A549 (cell line): ENCODE data around the gene AJUBA. TPM values are rescaled to one million over a fixed set of nuclear protein-coding genes. Genes with fewer than 3 reads are reported as not detected.
A peak's percentile ranks its signal among the peaks of the same experiment; 100 is the strongest.

Experiments used
- ATAC-seq, 2 experiments: fragments of 200-7000 bp in 1 of 2; fragments of >200 bp in 1 of 2; cut with Nextera tagmentation in 1 of 2; cut with Tn5 transposase in 1 of 2; 3 replicates each; pipeline versions ENCODE4 v1.8.0 to v1.9.1; 2018 to 2020; ENCODE audit warnings: mild to moderate bottlenecking in 1 of 2, moderate library complexity in 1 of 2
- CTCF ChIA-PET: fragments of 300-600 bp; sonication (Branson Sonifier 250); formaldehyde crosslinking; extraction: SDS; loops from one replicate; lab custom pipeline; 2021; ENCODE audit warnings: antibody characterized with exemption, inconsistent platforms; lab: Yijun Ruan, JAX
- POLR2A ChIA-PET: fragments of 350-600 bp; formaldehyde crosslinking; extraction: SDS; loops from one replicate; lab custom pipeline; 2021; ENCODE audit warnings: antibody characterized with exemption, inconsistent platforms; lab: Yijun Ruan, JAX
- DNase-seq, 2 experiments: peaks; one replicate each; pipeline versions ENCODE4 v3.0.0 to v3.0.0-alpha.2; 2011 to 2016; ENCODE audit warnings: low read depth in 1 of 2, low spot score in 1 of 2
- FAIRE-seq: peaks from 2 replicates; lab custom pipeline; 2011; peaks lifted over from hg19 to GRCh38; lab: Jason Lieb, UNC
- H3K27ac ChIP-seq, 2 experiments: fragments of >200 bp; sonication (Bioruptor Twin); formaldehyde crosslinking; 3 replicates each; pipeline ENCODE4 v1.5.1; 2016 to 2017
- H3K4me1 ChIP-seq: fragments of >200 bp; sonication (Bioruptor Twin); formaldehyde crosslinking; 3 replicates; pipeline ENCODE4 v1.6.1; 2016
- H3K4me2 ChIP-seq: fragments of >200 bp; sonication (Bioruptor Twin); formaldehyde crosslinking; 3 replicates; pipeline ENCODE4 v1.6.1; 2016
- H3K4me3 ChIP-seq: fragments of >200 bp; sonication (Bioruptor Twin); formaldehyde crosslinking; 3 replicates; pipeline ENCODE4 v1.5.1; 2016
- H3K9me3 ChIP-seq: fragments of >200 bp; sonication (Bioruptor Twin); formaldehyde crosslinking; 3 replicates; pipeline ENCODE4 v1.6.1; 2016
- CEBPB ChIP-seq, 2 experiments: fragments of >200 bp in 1 of 2; sonication (Bioruptor Twin) in 1 of 2; formaldehyde crosslinking in 1 of 2; IDR thresholded peaks; 2 replicates each; pipeline ENCODE4 v1.6.1; 2012 to 2016
- CHD4 ChIP-seq: fragments of 200-600 bp; sonication (generic); IDR thresholded peaks from 2 replicates; pipeline ENCODE4 v1.6.1; 2016; ENCODE audit warnings: antibody characterized with exemption, mild to moderate bottlenecking, borderline replicate concordance
- E2F6 ChIP-seq: IDR thresholded peaks from 2 replicates; pipeline ENCODE4 v1.6.1; 2012; ENCODE audit warnings: low read depth, borderline replicate concordance
- EHF ChIP-seq: fragments of 250-450 bp; sonication (Bioruptor Pico); IDR thresholded peaks from 2 replicates; pipeline ENCODE4 v1.5.0; 2020; ENCODE audit warnings: mild to moderate bottlenecking
- ELK1 ChIP-seq: fragments of 150-350 bp; IDR thresholded peaks from 2 replicates; pipeline ENCODE4 v1.6.1; 2014; ENCODE audit warnings: low read depth, mild to moderate bottlenecking, low read length
- FOSL2 ChIP-seq, 2 experiments: fragments of 450-650 bp in 1 of 2; fragments of >200 bp in 1 of 2; sonication (Bioruptor Twin) in 1 of 2; formaldehyde crosslinking; IDR thresholded peaks; 2 replicates each; pipeline versions ENCODE4 v1.5.0 to v1.6.1; 2016 to 2020; ENCODE audit warnings: mild to moderate bottlenecking in 1 of 2, moderate library complexity in 1 of 2
- HOXA7 ChIP-seq: fragments of 250-450 bp; sonication (Bioruptor Pico); IDR thresholded peaks from 2 replicates; pipeline ENCODE4 v1.5.0; 2020; ENCODE audit warnings: mild to moderate bottlenecking, moderate library complexity
- HOXB13 ChIP-seq: fragments of 250-450 bp; sonication (Bioruptor Pico); IDR thresholded peaks from 2 replicates; pipeline ENCODE4 v1.5.0; 2020; ENCODE audit warnings: low read depth, mild to moderate bottlenecking, moderate library complexity
- JUN ChIP-seq, 2 experiments: fragments of >200 bp; sonication (Bioruptor Twin); formaldehyde crosslinking; IDR thresholded peaks; 2 replicates in 1 of 2; 3 replicates in 1 of 2; pipeline ENCODE4 v1.6.1; 2016 to 2017
- MAZ ChIP-seq: fragments of 150-350 bp; IDR thresholded peaks from 2 replicates; pipeline ENCODE4 v1.6.1; 2014; ENCODE audit warnings: antibody characterized with exemption, low read depth, low read length, borderline replicate concordance
- NPAS2 ChIP-seq: fragments of 250-450 bp; sonication (Bioruptor Pico); IDR thresholded peaks from 2 replicates; pipeline ENCODE4 v1.8.0; 2022; ENCODE audit warnings: mild to moderate bottlenecking, moderate library complexity, borderline replicate concordance
- PHF8 ChIP-seq: fragments of 200-600 bp; sonication (generic); IDR thresholded peaks from 2 replicates; pipeline ENCODE4 v1.6.1; 2016; ENCODE audit warnings: low read depth, mild to moderate bottlenecking, antibody characterized with exemption, moderate library complexity, borderline replicate concordance
- POLR2AphosphoS2 ChIP-seq: conservative IDR thresholded peaks from 2 replicates; pipeline ENCODE4 v1.6.1; 2012; ENCODE audit warnings: low read length, improper control_type of control experiment, inconsistent platforms
- RARB ChIP-seq: fragments of 250-450 bp; sonication (Bioruptor Pico); IDR thresholded peaks from 2 replicates; pipeline ENCODE4 v1.8.0; 2021; ENCODE audit warnings: mild to moderate bottlenecking, moderate library complexity
- REST ChIP-seq: fragments of 200-600 bp; sonication (generic); IDR thresholded peaks from 2 replicates; pipeline ENCODE4 v1.6.1; 2016; ENCODE audit warnings: antibody characterized with exemption, mild to moderate bottlenecking, moderate library complexity
- RFX5 ChIP-seq: fragments of 450-650 bp; IDR thresholded peaks from 2 replicates; pipeline ENCODE4 v1.7.1; 2014; ENCODE audit warnings: antibody characterized with exemption, mild to moderate bottlenecking, moderate library complexity
- TFCP2L1 ChIP-seq: fragments of 250-450 bp; sonication (Bioruptor Pico); IDR thresholded peaks from 2 replicates; pipeline ENCODE4 v1.5.0; 2021; ENCODE audit warnings: mild to moderate bottlenecking
- TP53 ChIP-seq: fragments of 250-450 bp; sonication (Bioruptor Pico); IDR thresholded peaks from 2 replicates; pipeline ENCODE4 v1.5.0; 2021; ENCODE audit warnings: mild to moderate bottlenecking, moderate library complexity
- ZSCAN20 ChIP-seq: fragments of 250-450 bp; sonication (Bioruptor Pico); IDR thresholded peaks from 2 replicates; pipeline ENCODE4 v1.8.0; 2022; ENCODE audit warnings: mild to moderate bottlenecking, moderate library complexity
- WGBS: methylation state at CpG from one replicate; pipeline ENCODE4 v1.1.6; 2017; ENCODE audit errors: missing lambda C conversion rate; 5-methylcytosine and 5-hydroxymethylcytosine counted together
- polyA plus RNA-seq, 4 experiments: library from polyadenylated mRNA; depleted of rRNA in 3 of 4; stranded (reverse); fragments of >200 nt; fragmentation: RNase III in 1 of 4; extraction: RNeasy Plus Mini Kit Qiagen cat#74134 plus additional on column Dnase treatment in 1 of 4; gene quantifications; 2 replicates in 3 of 4; 3 replicates in 1 of 4; pipeline ENCODE4 v1.2.3, GENCODE V29; 2011 to 2017

The AJUBA gene
- polyA plus RNA-seq, 2 of the 4 experiments (the other 2 are of a cell fraction), result 53.4 to 98.0 TPM

- no peak for DNase-seq
- ChIA-PET CTCF (interaction anchor here (0.6 to 4.2 kb wide), 9 partner anchors 8 to 171 kb away, joined by 3 to 17 read pairs (median 5); partner anchors contain the start of gene CDH24), POLR2A (interaction anchor here (0.9 to 3.0 kb wide), 3 partner anchors 14 to 18 kb away, joined by 3 to 25 read pairs (median 4); no protein-coding TSS in a partner anchor)
- Histone ChIP-seq H3K27ac (no peak overlapping the region), H3K4me3 (no peak overlapping the region), H3K4me2 (no peak overlapping the region), H3K4me1 (no peaks in the 10 kb centered on the region), H3K9me3 (no peaks in the 10 kb centered on the region)
- no peak for ATAC-seq
- FAIRE-seq, result no peak
- 85% methylated on average over 7 of the region's 7 CpGs for WGBS
- TF ChIP-seq E2F6 (no peak), HOXB13 (CRISPR knock-in tag) (no peak), PHF8 (no peak), JUN (IDR thresholded peaks at IDR 0.05) (no peak), RARB (no peak), RFX5 (no peak), ELK1 (no peak), NPAS2 (CRISPR knock-in tag) (no peak), HOXA7 (CRISPR knock-in tag) (no peak), CHD4 (no peak), MAZ (no peak), POLR2AphosphoS2 (no peak), CEBPB (IDR thresholded peaks at IDR 0.05) (no peak)
- TF ChIP-seq, all 56 proteins: peak for 0
Measured at GRCh38 chr14:23024612-23025075, 42.3 kb upstream of the AJUBA start.

- WGBS, result 96% methylated on average over 2 of the region's 2 CpGs
Measured at GRCh38 chr14:23023795-23024152, 41.4 kb upstream of the AJUBA start.

More at GRCh38 chr14:23023795-23024152, 41.4 kb upstream of the AJUBA start:
- DNase-seq (no peak), ATAC-seq (0 out of 6 replicates have a peak, but pooled peaks of 1 of the 2 experiments have one; percentile 10), FAIRE-seq (no peak)
- Histone ChIP-seq H3K4me1 (no peaks in the 10 kb centered on the region), H3K27ac (no peak overlapping the region), H3K9me3 (no peaks in the 10 kb centered on the region), H3K4me2 (no peak overlapping the region), H3K4me3 (no peak overlapping the region)
- TF ChIP-seq TP53, result no peak
- TF ChIP-seq CHD4, result no peak
- TF ChIP-seq FOSL2 (IDR thresholded peaks at IDR 0.05), result no peak
- no peak for TF ChIP-seq FOSL2 (CRISPR knock-in tag; IDR thresholded peaks at IDR 0.05)
- no peak for TF ChIP-seq TFCP2L1 (CRISPR knock-in tag)
- TF ChIP-seq EHF, result no peak
- no peak for TF ChIP-seq POLR2AphosphoS2
- TF ChIP-seq REST, result no peak
- no peak for TF ChIP-seq ZSCAN20 (CRISPR knock-in tag)
- POLR2A ChIA-PET, result interaction anchor here (0.6 to 3.0 kb wide), 3 partner anchors 10 to 17 kb away, joined by 3 to 25 read pairs (median 4); no protein-coding TSS in a partner anchor
- CTCF ChIA-PET, result interaction anchor here (0.6 to 4.2 kb wide), 8 partner anchors 10 to 45 kb away, joined by 3 to 17 read pairs (median 4); partner anchors contain the start of gene CDH24
